ENCODE data around the gene CD7.

The CD7 gene

DNA sequence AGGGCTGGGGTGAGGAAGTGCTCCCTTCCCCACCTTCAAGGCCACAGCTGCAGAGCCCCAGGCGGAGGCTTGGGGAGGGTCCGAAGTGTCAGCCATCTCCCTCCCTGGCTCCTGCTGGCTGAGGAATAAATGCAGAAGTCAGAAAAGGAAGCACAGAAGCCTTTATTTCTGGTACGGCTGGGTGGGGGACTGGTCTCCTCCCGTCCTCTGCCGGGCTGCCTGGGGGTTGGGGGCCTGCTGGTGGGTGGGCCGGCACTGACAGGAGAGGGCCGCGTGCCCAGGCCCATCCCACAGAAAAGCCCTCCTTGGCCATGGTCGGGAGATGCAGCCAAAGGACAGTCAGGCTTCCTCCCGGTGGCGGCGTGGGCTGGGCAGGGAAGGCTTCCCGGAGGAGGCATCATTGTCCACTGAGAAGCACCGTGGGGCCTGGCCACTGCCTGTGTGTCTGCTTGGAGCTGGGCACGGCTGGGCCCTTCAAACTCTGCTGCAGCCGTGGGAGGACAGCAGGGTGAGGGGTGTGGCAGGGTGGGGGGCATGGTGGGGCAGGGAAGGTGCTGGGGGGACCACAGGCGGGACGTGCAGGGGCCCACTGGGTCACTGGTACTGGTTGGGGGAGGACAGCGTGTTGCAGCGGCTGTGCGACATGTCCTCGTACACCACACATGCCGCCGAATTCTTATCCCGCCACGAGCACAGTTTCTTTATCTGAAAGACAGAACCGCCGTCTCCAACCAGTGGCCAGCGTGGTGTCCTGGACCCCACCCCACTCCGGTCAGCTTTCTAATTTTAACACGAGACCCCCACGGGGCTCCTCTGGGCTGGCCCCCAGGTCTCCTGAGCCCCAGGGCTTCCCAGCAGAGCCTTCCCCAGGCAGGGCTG lies 2.4 kb downstream of the CD7 start:
- no peak for DNase-seq (ENCODE audit: low read depth)

DNA sequence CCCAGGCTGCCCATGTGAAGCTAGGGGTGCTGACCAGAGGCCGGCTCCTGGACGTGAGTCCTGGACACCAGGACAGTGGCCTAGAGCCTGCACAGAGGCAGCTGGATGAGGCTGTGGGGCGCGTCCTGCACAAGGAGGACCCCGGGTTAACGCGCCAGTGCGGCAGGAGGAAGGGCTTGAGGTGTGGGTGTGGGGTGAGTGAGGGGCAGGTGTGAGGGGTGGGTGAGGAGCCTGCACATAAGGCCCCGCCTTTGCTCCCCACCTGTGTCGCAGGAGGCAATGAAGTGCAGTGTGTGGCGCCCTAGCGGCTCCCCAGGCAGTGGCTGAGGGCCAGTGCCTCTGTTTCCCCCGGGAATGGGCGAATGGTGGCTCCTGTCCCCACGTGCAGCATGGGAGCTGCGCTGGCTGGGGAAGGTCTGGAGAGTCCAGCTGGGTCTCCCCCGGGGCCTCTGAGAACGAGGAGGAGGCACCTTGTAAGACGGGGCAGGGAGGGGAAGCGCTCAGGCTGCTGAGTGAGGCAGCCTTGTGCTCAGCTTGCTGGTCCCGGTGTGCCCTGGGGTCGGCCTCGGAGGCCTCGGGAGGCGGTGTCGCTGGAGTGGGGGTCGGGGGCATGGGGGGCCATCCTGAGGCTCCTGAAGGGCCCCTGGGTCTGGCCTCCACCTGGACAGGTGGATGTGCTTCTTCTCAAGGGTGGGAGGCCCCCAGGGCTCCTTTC lies 3.2 kb downstream of the CD7 start:
- DNase-seq (ENCODE audit: low read depth) = no peak

DNA sequence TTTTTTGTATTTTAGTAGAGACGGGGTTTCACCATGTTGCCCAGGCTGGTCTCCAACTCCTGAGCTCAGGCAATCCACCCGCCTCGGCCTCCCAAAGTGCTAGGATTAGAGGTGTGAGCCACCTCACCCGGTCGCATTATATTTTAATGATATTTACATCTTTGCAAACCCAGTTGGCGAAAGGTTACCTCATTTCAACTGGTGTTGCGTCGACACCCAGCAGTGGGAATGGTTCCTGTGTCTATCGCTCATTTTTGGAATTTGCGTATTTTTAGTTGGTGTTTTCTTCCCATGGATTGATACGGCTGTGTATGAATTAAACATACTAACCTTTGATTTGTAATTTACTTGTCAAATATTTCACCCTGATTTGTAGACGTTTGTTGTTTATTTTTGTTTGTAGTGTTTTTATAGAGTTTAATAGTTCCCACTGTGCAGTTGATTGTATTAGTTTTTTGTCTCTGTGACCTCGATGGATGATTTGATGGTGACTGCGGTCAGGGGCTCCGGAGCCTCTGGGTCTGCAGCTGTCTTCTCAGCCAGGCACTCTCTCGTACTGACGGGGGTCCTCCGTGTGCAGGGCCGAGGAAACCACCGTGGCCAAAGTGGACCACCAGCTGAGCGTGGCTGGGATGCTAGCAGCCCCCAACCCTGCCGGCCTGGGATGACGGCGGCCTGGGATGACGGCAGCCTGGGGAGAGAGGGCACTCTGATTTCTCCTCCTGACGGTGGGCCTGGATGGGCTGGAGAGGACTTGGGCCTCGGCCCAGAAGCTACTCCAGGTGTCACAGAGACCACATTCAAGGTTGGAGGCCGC lies 4.0 kb downstream of the CD7 start:
- no peak for DNase-seq (ENCODE audit: low read depth)

DNA sequence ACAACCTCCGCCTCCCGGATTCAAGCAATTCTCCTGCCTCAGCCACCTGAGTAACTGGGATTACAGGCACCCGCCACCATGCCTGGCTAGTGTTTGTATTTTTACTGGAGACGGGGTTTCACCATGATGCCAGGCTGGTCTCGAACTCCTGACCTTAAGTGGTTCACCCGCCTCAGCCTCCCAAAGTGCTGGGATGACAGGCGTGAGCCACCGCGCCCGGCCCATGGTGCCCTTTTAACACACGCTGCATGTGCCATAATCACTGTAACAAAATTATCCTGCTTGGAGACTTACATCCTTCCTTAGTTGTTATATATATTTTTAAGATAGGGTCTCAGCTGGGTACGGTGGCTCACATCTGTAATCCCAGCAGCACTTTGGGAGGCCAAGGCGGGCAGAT lies 5.4 kb downstream of the CD7 start:
- DNase-seq (ENCODE audit: low read depth) = no peak

DNA sequence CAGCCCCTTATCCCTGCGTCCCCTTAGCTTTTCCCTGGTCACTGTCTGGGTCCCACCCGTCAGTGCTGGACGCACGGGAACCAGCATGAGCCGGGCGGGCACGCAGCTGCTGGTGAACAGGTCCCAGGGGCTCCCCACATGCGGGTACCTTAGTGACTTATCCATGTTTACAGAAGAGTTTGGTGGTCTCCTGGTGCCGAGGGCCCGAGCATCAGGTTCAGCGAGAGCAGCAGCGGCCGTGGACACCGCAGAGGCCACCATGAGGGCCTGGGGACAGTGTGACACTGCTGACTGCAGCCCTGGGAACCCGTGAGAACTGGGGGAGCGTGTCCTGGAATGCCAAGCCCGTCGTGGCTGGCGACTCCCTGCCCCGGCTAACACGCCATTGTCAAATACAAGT lies 6.5 kb downstream of the CD7 start:
- DNase-seq (ENCODE audit: low read depth) = no peak

DNA sequence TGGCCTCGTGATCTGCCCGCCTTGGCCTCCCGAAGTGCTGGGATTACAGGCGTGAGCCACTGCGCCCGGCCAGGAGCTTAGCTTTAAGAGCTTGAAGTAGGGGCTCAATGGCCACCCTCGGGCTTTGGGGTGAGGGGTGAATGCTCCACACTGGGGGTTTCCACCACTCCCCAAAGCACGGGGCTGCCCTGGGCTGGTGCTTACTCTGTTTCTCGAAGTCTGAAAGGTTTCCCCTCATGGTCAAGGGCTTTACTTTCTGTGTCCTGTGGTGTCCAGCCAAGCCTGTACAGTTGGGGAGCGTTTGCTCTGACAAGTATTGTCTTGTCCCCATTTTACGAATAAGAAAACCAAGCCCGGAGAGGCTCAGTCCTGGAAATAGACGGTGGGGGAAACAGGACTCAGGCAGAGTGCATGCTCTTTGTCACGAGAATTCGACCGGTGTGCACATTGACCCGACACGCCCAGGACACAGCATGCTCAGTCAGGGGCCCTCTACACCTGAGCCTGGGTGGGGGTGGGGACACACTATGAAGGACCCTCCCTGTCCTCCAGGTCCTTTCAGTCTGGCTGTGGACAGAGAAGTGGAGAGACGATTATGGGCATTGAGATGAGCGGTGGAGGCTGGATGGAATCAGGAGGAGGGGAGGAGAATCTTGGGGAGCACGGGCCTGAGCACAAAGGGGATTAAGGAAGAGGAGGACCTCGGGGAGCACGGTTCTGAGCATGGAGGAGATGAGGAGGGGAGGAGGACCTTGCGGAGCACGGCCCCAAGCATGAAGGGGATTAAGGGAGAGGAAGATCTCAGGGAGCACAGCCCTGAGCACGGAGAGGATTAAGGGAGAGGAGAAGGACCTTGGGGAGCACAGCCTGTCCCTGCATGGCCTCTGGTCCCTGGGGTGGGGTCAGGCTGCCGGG lies 7.5 kb downstream of the CD7 start:
- no peak for DNase-seq (ENCODE audit: low read depth)

DNA sequence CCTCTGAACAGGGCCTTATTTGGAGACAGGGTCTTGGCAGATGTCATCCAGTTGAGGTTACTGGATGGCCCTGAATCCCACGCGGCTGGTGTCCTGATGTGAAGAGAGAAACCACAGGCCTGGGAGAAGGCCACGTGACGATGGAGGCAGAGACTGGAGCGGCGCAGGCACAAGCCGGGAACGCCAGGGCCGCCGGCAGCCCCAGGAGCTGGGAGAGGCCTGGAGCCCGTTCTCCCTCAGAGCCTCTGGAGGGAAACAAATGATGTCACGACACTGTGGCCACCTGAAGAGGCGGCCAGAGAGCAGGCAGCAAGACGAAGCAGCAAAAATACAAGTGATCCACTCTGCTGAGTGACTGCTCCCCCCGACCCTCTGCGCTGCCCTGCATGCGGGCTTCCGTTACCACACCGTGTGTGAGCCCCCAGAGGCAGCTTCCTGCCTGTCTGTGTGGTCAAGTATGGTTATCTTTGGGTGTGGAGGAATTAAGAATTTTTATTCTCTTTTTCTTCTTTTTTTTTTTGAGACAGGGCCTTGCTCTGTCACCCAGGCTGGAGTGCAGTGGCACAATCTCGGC lies 11.6 kb downstream of the CD7 start:
- no peak for DNase-seq (ENCODE audit: low read depth)

DNA sequence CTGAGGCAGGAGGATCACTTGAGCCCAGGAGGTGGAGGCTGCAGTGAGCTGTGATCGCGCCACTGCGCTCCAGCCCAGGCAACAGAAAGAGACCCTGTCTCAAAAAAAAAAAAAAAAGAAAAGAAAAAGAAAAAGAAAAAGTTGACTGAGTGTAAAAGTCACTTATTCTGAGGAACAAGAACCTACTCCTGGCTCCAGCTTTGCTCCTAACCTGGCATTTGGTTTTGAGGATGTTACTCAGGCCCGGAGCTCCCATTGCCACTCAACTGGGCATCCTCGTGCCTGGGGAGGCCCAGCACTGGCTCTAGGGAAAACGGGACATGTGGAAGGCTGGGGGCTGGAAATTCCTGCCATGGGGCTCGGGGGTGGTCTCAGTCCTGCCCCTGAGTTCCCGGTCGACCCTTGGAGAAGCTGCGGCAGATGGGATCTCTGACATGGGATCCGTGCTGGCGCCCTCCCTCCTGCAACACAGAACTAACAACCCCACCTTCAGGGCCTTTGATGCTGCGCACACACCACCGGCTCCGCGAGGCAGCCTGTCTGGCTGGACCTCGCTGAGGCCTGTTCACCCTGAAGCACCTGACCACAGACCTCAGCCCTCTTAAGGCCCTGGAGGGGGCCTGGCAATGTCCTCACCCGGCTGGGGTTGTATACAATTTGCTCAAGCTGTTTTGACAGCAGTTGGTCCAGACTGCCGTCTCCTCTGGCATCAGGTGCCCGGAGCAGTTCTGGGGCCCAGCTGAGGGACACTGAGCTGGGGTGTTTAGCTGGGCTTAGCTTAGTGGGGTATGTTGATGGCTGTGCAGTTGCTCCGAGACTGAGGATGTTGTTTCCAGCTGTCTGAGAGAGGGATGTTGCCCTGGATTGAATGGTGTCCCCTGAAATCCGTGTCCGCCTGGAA lies 12.3 kb downstream of the CD7 start:
- DNase-seq (ENCODE audit: low read depth) = no peak

DNA sequence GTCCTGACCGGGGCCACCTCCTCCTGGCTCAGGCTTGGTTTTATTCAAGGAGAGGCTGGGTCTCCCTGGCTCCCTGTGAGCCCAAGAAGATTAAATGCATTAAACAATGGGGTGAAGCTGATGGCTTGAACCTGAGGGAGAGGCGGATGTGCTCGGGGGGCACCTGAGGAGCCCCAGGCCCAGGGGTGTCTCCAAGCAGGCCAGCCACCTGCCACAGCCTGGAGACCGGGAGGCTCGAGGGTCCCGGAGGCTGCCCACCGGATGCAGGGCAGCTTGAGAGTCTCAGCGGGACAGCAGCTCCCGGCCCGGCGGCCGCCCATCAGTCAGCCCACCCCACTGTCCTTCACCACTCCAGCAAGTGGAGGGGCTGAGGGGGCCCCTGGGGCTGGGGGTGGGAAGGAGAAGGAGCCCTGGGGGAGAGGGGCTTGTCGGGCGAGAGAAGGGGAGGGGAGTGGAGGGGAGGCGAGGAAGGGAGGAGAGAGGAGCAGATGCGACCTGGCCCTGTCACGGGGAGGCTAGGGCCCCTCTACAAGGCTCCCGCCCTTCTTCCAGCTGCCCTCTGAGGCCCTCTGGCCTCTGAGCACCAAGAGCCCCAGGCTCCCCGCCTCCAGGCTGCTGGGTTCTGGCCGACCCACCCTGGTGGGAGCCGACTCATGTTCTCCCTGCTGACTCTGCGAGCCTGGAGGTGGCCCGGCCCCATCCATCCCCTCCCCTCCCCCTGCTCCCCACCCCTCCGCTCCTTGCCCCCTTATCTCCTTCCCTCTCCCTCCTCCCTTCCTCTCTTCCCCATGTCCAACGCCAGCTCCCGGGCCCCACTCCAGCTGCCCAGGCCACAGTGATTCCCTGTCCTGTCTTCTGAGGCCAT lies 13.2 kb downstream of the CD7 start:
- no peak for DNase-seq (ENCODE audit: low read depth)

DNA sequence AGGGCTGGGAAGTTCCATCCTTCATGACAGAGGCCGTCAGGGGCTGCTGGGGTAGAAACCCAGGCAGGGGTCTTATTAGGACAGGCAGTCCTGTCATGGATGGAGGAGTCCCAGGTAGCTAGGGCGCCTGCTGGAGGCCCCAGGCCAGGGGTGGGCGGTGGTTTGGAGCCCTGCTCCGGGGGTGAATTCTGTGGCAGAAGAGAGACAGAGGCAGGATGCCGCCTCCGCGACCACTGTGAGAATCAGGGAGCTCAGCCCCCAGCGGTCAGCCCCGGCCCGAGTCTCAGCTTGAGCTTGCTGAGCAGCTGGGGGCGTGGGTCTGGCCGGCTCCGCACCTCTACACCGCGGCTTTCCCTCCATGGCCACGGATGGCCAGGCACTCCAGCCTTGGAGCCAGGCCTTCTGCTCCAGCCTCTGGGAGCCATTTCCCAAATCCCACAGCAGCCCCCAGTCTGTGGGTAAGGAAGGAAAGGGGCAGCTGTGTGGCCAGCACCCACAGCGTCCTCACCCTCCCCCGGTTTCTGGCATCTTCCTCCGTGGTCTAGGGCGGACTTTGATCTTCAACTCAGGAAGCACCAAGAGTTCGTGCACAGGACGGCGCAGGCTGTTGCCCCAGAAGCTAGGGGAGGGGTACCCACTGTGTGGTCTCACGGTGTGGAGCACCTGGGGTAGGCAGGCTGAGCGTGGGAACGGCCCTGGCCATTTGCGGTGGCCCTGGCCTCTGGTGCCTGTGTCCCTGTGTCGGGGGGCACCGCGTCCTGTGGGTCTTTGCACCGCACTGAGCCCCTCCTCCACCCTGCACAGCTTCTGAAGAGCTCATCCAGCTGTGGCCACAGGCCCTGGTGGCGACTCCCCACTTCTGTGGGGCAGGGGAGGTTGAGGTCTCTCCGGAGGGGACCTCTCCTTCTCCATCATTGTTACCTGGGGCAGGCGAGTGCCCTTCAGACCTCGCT lies 14.1 kb downstream of the CD7 start:
- no peak for DNase-seq (ENCODE audit: low read depth)

DNA sequence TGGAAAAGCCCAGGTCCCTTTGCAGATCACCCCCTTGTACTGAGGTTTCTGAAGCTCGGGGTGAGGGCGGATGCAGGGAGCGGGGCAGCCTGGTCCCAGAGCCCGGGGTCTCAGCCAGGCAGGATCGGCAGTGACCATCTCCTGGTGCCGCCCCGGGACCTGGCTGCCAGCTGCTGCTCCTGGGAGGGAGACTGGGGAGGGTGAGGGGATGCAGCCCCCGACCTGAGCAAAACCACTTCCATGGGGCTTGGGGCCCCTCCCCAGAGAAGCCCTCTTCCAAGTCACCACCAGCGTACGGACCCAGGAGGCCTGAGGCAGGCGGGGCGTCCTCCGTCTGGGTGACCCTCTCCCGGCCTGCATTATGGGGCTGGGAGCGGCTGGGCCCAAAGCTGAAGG lies 14.8 kb downstream of the CD7 start:
- no peak for DNase-seq (ENCODE audit: low read depth)

DNA sequence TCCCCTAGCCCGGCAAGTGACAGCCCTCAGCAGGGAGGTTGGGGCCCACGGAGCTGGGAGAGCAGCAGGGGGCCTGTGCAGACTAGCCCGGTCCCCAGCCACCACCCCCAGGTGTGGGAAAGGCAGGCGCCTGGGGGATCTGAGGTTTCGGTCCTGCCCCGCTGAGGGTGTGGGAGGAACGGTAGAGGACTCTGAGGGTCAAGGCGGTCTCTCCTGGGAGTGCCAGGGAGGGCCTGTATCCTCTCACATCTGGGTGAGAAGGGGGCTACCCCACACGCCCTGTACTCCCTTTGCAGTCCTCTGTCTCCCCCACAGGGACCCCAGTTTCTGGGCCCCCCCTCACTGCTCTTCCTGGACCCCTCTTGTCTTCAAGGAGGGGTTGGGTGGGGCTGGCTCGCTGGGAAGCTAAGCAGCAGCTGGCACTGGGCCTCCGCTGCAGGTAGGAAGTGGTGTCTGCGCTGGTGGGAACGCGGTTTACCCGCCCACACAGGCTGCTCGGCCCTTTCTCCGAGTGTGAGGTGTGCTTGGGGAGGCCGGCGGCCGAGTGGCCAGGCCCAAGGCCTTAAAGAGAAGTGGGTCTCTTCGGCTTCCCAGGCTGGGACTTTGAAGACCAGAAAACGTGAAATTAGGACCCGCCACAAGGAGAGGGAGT lies 15.4 kb downstream of the CD7 start:
- no peak for DNase-seq (ENCODE audit: low read depth)

DNA sequence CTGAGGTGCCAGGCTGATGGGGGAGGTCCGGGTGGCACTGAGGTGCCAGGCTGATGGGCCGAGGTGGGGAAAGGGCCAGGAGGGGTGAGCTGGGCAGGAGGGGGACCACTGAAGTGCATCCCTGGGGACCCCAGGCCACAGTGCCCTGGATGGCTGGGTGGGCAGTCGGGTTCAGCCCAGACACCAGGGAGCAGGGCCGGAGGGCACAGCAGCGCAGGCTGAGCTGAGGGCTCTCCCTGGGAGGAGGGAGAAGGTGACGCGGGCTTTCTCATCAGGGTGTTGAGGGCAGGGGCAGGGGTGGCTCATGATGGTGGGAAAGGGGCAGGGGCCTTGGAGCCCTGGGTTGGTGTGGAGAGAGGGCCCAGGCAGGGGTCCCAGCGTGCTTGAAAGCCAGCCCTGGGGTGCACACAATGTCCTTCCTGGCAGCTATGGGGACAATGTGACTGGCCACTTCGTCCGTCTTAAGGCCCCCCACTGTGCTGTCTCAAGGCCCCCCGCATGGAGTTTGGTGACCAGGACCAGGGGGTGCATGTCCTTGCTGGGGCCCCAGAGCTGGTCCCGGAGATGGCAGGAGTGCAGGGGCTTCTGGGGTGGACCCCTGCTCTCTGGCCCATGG lies 16.0 kb downstream of the CD7 start:
- DNase-seq (ENCODE audit: low read depth) = no peak

DNA sequence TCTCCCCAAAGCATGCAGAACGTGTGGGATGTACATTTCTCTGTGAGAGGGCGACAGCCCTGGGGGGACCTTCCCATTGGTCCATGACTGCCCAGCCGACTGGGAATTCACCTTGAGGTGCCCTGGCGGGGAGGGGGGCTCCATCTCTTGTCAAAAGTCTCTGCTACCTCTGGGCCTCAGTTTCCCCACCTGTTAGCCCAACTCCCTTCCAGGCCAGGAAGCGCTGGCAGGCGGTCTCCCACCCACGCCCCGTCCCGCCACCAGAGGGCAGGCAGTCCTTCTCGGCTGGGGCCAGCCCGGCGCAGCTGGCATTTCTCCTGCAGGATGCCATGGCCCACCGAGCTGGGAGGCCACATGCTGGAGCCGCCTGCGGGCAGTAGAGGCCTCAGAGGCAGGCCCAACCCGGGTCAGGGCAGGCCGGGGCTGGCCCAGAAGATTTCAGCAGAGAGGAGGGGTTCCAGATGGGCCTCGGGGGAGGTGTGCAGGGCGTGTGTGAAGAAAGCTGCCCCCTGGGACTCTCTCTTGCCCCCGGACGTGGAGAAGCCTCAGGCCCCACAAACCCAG lies 16.6 kb downstream of the CD7 start:
- DNase-seq (ENCODE audit: low read depth) = no peak

DNA sequence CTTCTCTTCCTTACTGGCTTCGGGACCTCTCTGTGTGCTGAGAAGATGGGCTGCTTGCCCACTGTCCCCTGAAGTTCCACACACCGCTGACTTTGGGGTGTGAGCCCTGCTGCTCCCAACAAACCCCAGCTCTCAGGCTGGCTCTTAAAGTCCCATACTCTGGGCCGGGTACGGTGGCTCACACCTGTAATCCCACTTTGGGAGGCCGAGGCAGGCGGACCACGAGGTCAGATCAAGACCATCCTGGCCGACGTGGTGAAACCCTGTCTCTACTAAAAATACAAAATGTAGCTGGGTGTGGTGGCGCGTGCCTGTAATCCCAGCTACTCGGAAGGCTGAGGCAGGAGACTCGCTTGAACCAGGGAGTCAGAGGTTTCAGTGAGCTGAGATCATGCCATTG lies 17.2 kb downstream of the CD7 start:
- no peak for DNase-seq (ENCODE audit: low read depth)

DNA sequence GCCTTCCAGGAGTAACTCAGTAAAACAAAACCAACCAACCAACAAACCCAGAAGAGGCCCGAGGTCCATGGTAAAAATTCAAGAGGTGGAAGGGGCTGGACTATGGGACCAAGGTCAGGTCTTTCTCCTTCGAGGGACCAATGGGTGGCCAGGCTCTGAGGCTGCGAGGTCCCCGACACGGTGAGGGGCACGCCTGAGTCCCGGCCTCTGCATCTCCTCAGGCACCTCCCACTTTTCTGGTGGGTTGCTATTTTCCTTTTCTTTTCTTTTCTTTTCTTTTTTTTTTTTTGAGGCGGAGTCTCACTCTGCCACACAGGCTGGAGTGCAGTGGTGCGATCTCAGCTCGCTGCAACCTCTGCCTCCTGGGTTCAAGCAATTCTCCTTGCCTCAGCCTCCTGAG lies 18.0 kb downstream of the CD7 start:
- no peak for DNase-seq (ENCODE audit: low read depth)

Data from GM04504 (cell line).